Naive thymus-derived CD8-positive, alpha-beta T cell (primary cell): Measurements from ENCODE around the gene IQGAP1. TPM values are rescaled to one million over a fixed set of nuclear protein-coding genes. Genes with fewer than 3 reads are reported as not detected.

Source experiments
- ATAC-seq, 2 donors: fragments of 150-1000 bp; cut with Tn5 transposase in 1 of 2; sonication (Bioruptor Pico), chemical (Tn5 transposase) in 1 of 2; 1 replicate in 1 of 2; 2 replicates in 1 of 2; pipeline ENCODE4 v1.10.0; 2021; ENCODE audit warnings: mild to moderate bottlenecking in 2 of 2, moderate library complexity in 2 of 2
- POLR2A ChIA-PET: fragments of 350-600 bp; sonication (Branson Sonifier 250); formaldehyde crosslinking; loops from one replicate; lab custom pipeline; 2021; ENCODE audit warnings: antibody characterized with exemption; lab: Charles Lee
- DNase-seq, 10 donors: peaks; one replicate each; pipeline versions ENCODE4 v3.0.0 to v3.0.0-alpha.2; 2020 to 2022
- H3K27ac Mint-ChIP-seq, 10 donors: one replicate each; pipeline ENCODE4 v1.8.0; 2020 to 2022; ENCODE audit warnings: mild to moderate bottlenecking in 10 of 10, mixed read lengths in 10 of 10, moderate library complexity in 4 of 10, inconsistent platforms in 1 of 10
- H3K27me3 Mint-ChIP-seq, 5 donors: one replicate each; pipeline ENCODE4 v1.8.0; 2021 to 2022; ENCODE audit warnings: mixed read lengths in 5 of 5
- H3K36me3 Mint-ChIP-seq, 3 donors: one replicate each; pipeline ENCODE4 v1.8.0; 2020 to 2022; ENCODE audit warnings: mixed read lengths in 3 of 3, mild to moderate bottlenecking in 2 of 3, inconsistent platforms in 1 of 3
- H3K4me1 Mint-ChIP-seq, 4 donors: one replicate each; pipeline ENCODE4 v1.8.0; 2021 to 2022; ENCODE audit warnings: mixed read lengths in 4 of 4
- H3K4me3 Mint-ChIP-seq, 10 donors: one replicate each; pipeline ENCODE4 v1.8.0; 2020 to 2022; ENCODE audit warnings: mild to moderate bottlenecking in 10 of 10, mixed read lengths in 10 of 10, moderate library complexity in 6 of 10, inconsistent platforms in 1 of 10
- H3K9me3 Mint-ChIP-seq, 9 donors: one replicate each; pipeline ENCODE4 v1.8.0; 2020 to 2022; ENCODE audit warnings: mixed read lengths in 9 of 9, mild to moderate bottlenecking in 3 of 9, inconsistent platforms in 1 of 9, moderate library complexity in 1 of 9
- polyA plus RNA-seq, 3 donors: library from polyadenylated mRNA; unstranded; fragments of 300-500 nt; fragmentation: Illumina TruSeq; gene quantifications; one replicate each; pipeline ENCODE4 v1.2.3, GENCODE V29; 2021
- total RNA-seq, 8 experiments: library from RNA in 2 of 8; stranded (reverse) in 2 of 8; gene quantifications; one replicate each; pipeline ENCODE4 v1.2.3 and lab custom pipeline; 2021 to 2026

IQGAP1 gene
- total and polyA plus RNA-seq, 5 experiments from 2014 or later = 73.9 to 126 (median 101) TPM

DNA sequence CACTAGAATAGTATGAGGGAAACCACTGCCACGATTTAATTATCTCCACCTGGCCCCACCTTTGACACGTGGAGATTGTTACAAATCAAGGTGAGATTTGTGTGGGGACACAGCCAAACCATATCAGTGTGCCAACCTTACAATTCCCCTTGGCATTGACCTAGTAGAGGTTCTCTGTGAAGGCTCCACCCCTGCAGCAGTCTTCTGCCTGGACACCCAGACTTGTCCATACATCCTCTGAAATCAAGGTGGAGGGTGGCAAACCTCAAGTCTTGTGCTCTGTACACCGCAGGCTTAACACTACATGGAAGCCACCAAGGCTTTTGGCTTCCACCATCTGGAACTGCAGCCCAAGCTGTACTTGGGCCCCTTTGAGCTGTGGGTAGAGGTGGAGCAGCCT is 8.8 kb upstream of the IQGAP1 start:
- Mint-ChIP-seq H3K27ac (no peak overlapping the region), H3K9me3 (peaks cover 0 to 24% (median 6%) of the 10 kb centered on the region in 9 donors), H3K36me3 (peaks cover 0 to 2% (median 0%) of the 10 kb centered on the region in 3 donors), H3K27me3 (peaks cover 0 to 3% (median 0%) of the 10 kb centered on the region in 5 donors), H3K4me1 (peaks cover 25 to 56% (median 46%) of the 10 kb centered on the region in 4 donors), H3K4me3 (no peak overlapping the region)
- DNase-seq (no peak), ATAC-seq (no peak)
- POLR2A ChIA-PET = interaction anchor here (0.7 to 1.0 kb wide), 3 partner anchors 17 to 35 kb away, joined by 3 to 6 read pairs (median 4); no protein-coding TSS in a partner anchor

GRCh38 chr15:90381515-90381914 is 6.5 kb upstream of the IQGAP1 start:
- POLR2A ChIA-PET = interaction anchor here (0.7 to 1.1 kb wide), 2 partner anchors 9 to 16 kb away, joined by 3 to 6 read pairs; no protein-coding TSS in a partner anchor
- H3K4me1 Mint-ChIP-seq = peaks cover 18 to 39% (median 32%) of the 10 kb centered on the region in 4 donors
- DNase-seq (no peak), ATAC-seq (no peak)
- peaks cover 0 to 24% (median 6%) of the 10 kb centered on the region in 9 donors for H3K9me3 Mint-ChIP-seq
- H3K36me3 Mint-ChIP-seq = peaks cover 0 to 2% (median 0%) of the 10 kb centered on the region in 3 donors
- no peak overlapping the region for H3K4me3 Mint-ChIP-seq
- H3K27ac Mint-ChIP-seq = no peak overlapping the region
- no peaks in the 10 kb centered on the region for H3K27me3 Mint-ChIP-seq

GRCh38 chr15:90382320-90382719 is 5.7 kb upstream of the IQGAP1 start:
- Mint-ChIP-seq H3K4me1 (peaks cover 13 to 32% (median 26%) of the 10 kb centered on the region in 4 donors), H3K9me3 (peaks cover 0 to 21% (median 3%) of the 10 kb centered on the region in 9 donors), H3K4me3 (peak overlapping the region in 1 of 10 donors; percentile 12), H3K27me3 (no peaks in the 10 kb centered on the region), H3K36me3 (peaks cover 0 to 1% (median 0%) of the 10 kb centered on the region in 3 donors), H3K27ac (peak overlapping the region in 1 of 10 donors; percentile 49)
- POLR2A ChIA-PET = interaction anchor here (0.6 to 1.1 kb wide), 2 partner anchors 10 to 62 kb away, joined by 4 to 6 read pairs; no protein-coding TSS in a partner anchor
- no peak for ATAC-seq
- no peak for DNase-seq

- peak overlapping the region in 5 of 10 donors; percentile 1 to 53 (median 32) for H3K4me3 Mint-ChIP-seq
- DNase-seq = no peak
- H3K9me3 Mint-ChIP-seq = peaks cover 0 to 2% (median 0%) of the 10 kb centered on the region in 9 donors
- POLR2A ChIA-PET = interaction anchor here (0.7 to 1.2 kb wide), 2 partner anchors 9 to 12 kb away, joined by 6 to 8 read pairs; no protein-coding TSS in a partner anchor
- peaks cover 0 to 13% (median under 1%) of the 10 kb centered on the region in 3 donors for H3K36me3 Mint-ChIP-seq
- H3K27ac Mint-ChIP-seq = peak overlapping the region in 9 of 10 donors; percentile 2 to 79 (median 31)
- ATAC-seq = no peak
- H3K4me1 Mint-ChIP-seq = peaks cover 22 to 45% (median 39%) of the 10 kb centered on the region in 4 donors
- H3K27me3 Mint-ChIP-seq = no peaks in the 10 kb centered on the region
These were observed 1.8 kb upstream of the IQGAP1 start for GRCh38 chr15:90386221-90386620.

DNA sequence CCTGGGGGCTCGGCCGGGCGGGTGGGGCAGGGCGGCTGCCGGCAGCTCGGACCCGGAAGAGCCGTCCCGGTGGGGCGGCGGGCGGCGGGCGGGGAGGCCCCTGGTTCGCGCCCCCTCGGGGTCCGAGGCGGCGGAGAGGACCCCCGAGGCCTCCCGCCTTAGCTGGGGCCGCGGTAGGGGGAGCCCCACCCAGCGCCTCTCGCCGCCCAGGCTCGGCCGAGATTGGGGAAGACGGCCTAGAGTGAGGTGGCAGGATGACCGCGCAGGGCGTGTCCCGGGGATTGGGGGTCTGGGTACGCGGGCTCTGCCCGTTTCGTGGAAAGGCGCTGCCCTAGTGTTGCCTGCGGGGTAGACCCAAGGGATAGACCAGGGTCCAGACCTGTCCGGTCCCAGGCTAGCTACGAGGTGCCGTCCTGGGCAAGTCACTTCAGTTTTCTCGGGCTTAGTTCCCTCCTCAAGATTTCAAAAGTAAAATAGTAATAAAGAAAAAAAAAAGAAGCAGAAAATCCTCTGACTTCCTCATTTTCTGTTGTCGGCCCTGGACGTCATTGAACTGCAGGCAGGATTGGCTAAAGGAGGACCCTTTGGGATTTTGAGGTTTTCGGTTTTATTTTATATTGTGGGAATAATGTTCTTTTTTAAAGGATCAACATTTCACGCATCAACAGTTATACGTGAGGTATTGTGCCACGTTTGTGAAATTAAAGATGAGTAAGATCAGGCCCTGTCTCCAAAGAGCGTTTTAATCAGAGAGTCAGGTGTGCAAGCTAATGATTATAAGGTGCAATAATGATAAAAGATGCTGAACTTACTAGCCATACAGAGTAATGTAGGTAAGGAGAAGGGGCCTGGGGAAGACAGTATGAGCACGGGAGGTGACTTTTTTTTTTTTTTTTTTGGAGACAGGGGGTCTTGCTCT is 679 bp downstream of the IQGAP1 start:
- H3K9me3 Mint-ChIP-seq = no peaks in the 10 kb centered on the region
- POLR2A ChIA-PET = interaction anchor here (0.6 to 2.8 kb wide), 15 partner anchors 7 to 227 kb away, joined by 3 to 40 read pairs (median 6); partner anchors contain the start of genes CIB1, GDPGP1 and ZNF774
- H3K27me3 Mint-ChIP-seq = no peaks in the 10 kb centered on the region
- peaks cover 27 to 61% (median 56%) of the 10 kb centered on the region in 4 donors for H3K4me1 Mint-ChIP-seq
- H3K36me3 Mint-ChIP-seq = peaks cover 5 to 35% (median 9%) of the 10 kb centered on the region in 3 donors
- peak overlapping the region; percentile 82 to 98 (median 96) for H3K27ac Mint-ChIP-seq
- ATAC-seq = peak; percentile 19 to 43
- peak overlapping the region; percentile 83 to 96 (median 92) for H3K4me3 Mint-ChIP-seq
- peak; percentile 5 to 79 (median 44) for DNase-seq

DNA sequence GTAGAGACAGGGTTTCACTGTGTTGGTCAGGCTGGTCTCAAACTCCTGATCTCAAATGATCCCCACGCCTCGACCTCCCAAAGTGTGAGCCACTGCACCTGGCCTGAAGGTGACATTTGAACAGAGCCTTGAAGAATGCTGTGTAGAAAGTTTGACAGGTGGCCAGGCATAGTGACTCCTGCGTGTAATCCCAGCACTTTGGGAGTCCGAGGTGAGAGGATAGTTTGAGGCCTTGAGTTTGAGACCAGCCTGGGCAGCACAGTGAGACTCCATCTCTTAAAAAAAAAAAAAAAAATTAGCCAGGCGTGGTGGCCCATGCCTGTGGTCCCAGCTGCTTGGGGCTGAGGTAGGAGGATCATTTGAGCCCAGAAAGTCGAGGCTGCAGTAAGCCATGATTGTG is 1.5 kb downstream of the IQGAP1 start:
- Mint-ChIP-seq H3K36me3 (peaks cover 5 to 41% (median 9%) of the 10 kb centered on the region in 3 donors), H3K4me1 (peaks cover 29 to 66% (median 63%) of the 10 kb centered on the region in 4 donors), H3K4me3 (peak overlapping the region; percentile 83 to 96 (median 92)), H3K27me3 (no peaks in the 10 kb centered on the region), H3K9me3 (no peaks in the 10 kb centered on the region), H3K27ac (peak overlapping the region in 8 of 10 donors; percentile 82 to 98 (median 91))
- ATAC-seq (no peak), DNase-seq (no peak)
- POLR2A ChIA-PET = interaction anchor here (0.7 to 2.8 kb wide), 5 partner anchors 11 to 177 kb away, joined by 4 to 40 read pairs (median 6); partner anchors contain the start of genes CIB1 and GDPGP1

DNA sequence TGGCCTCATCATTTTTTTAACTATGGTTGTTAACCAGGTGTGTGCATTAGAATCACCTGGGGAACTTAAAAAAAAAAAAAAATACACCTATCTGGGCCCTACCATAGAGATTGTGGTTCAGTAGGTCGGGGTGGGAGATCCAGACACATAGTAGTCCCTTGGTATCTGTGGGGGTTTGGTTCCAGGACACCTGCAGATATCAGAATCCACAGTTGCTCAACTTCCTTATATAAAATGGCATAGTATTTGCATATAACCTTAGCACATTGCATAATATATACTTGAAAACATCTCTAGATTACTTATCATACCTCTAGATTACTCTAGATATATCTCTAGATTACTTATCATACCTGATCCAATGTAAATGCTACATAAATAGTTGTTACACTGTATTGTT is 5.0 kb downstream of the IQGAP1 start:
- peak overlapping the region in 1 of 10 donors; percentile 3 for H3K4me3 Mint-ChIP-seq
- peaks cover 5 to 51% (median 13%) of the 10 kb centered on the region in 3 donors for H3K36me3 Mint-ChIP-seq

GRCh38 chr15:90394074-90394473 is 6.0 kb downstream of the IQGAP1 start:
- ATAC-seq (no peak), DNase-seq (no peak)
- Mint-ChIP-seq H3K4me3 (no peak overlapping the region), H3K36me3 (peaks cover 5 to 49% (median 14%) of the 10 kb centered on the region in 3 donors), H3K27ac (peak overlapping the region in 4 of 10 donors; percentile 18 to 73 (median 38)), H3K4me1 (peaks cover 33 to 85% (median 74%) of the 10 kb centered on the region in 4 donors), H3K27me3 (no peaks in the 10 kb centered on the region), H3K9me3 (no peaks in the 10 kb centered on the region)
- POLR2A ChIA-PET = interaction anchor here (0.7 kb wide), 1 partner anchor 18 kb away, joined by 3 read pairs; no protein-coding TSS in a partner anchor

More for the DNA sequence above, 5.0 kb downstream of the IQGAP1 start:
- no peak for DNase-seq
- no peaks in the 10 kb centered on the region for H3K9me3 Mint-ChIP-seq
- no peak for ATAC-seq
- H3K27ac Mint-ChIP-seq = peak overlapping the region in 2 of 10 donors; percentile 32 to 82
- H3K4me1 Mint-ChIP-seq = peaks cover 36 to 81% (median 74%) of the 10 kb centered on the region in 4 donors
- POLR2A ChIA-PET = interaction anchor here (1.4 kb wide), 1 partner anchor 15 kb away, joined by 4 read pairs; no protein-coding TSS in a partner anchor
- no peaks in the 10 kb centered on the region for H3K27me3 Mint-ChIP-seq

- Mint-ChIP-seq H3K27me3 (no peaks in the 10 kb centered on the region), H3K4me3 (peak overlapping the region in 1 of 10 donors; percentile 9), H3K27ac (peak overlapping the region in 5 of 10 donors; percentile 2 to 73 (median 52)), H3K9me3 (no peaks in the 10 kb centered on the region), H3K36me3 (peaks cover 5 to 49% (median 14%) of the 10 kb centered on the region in 3 donors), H3K4me1 (peaks cover 30 to 85% (median 71%) of the 10 kb centered on the region in 4 donors)
- POLR2A ChIA-PET = interaction anchor here (1.3 kb wide), 1 partner anchor 17 kb away, joined by 3 read pairs; no protein-coding TSS in a partner anchor
- DNase-seq = no peak
- ATAC-seq = no peak
These were observed 6.9 kb downstream of the IQGAP1 start for GRCh38 chr15:90394748-90395442.

DNA sequence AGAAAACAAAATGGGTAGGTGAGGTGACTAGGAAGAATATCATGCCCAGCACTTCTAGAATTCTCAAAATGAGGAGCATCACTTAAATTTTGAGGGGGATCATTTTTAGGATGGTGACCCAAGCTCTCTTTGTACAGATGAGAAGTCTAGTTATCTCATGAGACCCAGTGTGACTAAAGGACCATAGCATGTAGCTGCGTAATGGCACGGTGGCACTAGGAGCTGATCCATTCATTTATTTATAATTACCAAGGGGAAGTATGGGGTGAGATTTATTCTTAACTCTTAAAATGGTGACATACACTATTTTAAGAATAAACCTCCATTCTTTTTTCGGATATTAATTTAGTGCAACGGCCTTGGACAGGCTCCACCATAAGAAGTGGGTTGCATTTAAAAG is 8.3 kb downstream of the IQGAP1 start:
- peaks cover 24 to 85% (median 71%) of the 10 kb centered on the region in 4 donors for H3K4me1 Mint-ChIP-seq
- no peaks in the 10 kb centered on the region for H3K27me3 Mint-ChIP-seq
- DNase-seq (no peak), ATAC-seq (no peak)
- H3K4me3 Mint-ChIP-seq = no peak overlapping the region
- peaks cover 5 to 38% (median 12%) of the 10 kb centered on the region in 3 donors for H3K36me3 Mint-ChIP-seq
- no peaks in the 10 kb centered on the region for H3K9me3 Mint-ChIP-seq
- H3K27ac Mint-ChIP-seq = peak overlapping the region in 8 of 10 donors; percentile 2 to 79 (median 45)
- POLR2A ChIA-PET = interaction anchor here (0.6 to 1.0 kb wide), 2 partner anchors 9 to 84 kb away, joined by 3 to 4 read pairs; partner anchors contain the start of gene IQGAP1

DNA sequence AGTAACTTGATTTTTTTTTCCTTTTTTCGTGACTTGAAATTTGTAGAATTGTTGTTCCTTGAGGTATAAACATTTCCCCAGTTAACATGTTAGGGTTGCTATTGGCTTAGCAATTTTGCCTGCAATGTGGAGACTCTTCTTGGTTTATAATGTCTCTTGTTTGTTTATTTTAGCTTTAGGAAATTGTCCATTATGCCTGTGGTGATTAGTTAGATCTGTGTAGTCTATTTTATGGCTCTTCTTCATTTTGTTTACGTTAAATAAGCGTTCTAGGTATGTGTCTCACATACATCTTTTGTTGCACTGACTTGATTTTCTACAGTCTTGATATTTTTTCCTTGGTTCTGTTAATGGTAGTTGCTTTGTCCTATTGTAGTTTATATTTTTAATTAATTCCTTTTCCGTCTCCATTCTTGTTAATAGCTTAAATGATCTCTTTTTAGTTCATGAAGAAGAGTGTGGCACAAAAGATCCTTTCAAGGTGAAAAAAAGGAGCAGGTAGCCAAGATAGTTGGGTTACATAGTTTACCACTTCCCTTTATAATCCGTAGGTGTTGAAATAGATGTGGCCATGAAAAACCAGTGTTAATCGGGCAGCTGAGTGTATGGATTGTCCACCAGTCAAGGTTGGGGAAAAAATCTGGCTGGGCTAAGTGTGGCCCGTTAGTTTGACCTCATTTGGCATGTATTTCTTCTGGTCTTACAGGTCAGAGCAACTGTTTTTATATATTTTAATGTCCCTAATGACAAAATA is 12.1 kb downstream of the IQGAP1 start:
- Mint-ChIP-seq H3K36me3 (peaks cover 0 to 12% (median 5%) of the 10 kb centered on the region in 3 donors), H3K9me3 (no peaks in the 10 kb centered on the region), H3K27me3 (no peaks in the 10 kb centered on the region), H3K4me3 (peak overlapping the region; percentile 50 to 85 (median 78)), H3K4me1 (peaks cover 20 to 85% (median 61%) of the 10 kb centered on the region in 4 donors), H3K27ac (peak overlapping the region; percentile 96 to 99 (median 98))
- POLR2A ChIA-PET = interaction anchor here (0.6 to 4.8 kb wide), 7 partner anchors 9 to 108 kb away, joined by 3 to 40 read pairs (median 4); partner anchors contain the start of gene IQGAP1
- ATAC-seq = peak; percentile 26 to 29
- peak in 1 of 10 donors; percentile 32 for DNase-seq
